Neural crest cell (in vitro differentiated cells): ENCODE measurements around the gene SHF. TPM values are rescaled to one million over a fixed set of nuclear protein-coding genes. Genes with fewer than 3 reads are reported as not detected.

Experiments used
- DNase-seq: peaks from one replicate; pipeline ENCODE4 v3.0.0; 2021; ENCODE audit warnings: low read depth, mixed read lengths, low spot score
- H3K27ac Mint-ChIP-seq: one replicate; pipeline ENCODE4 v1.8.0; 2021; ENCODE audit warnings: mild to moderate bottlenecking, mixed read lengths; ENCODE audit not compliant: unreplicated experiment
- H3K27me3 Mint-ChIP-seq: 2 replicates; pipeline ENCODE4 v1.8.0; 2021; ENCODE audit warnings: low read depth, mild to moderate bottlenecking, mixed read lengths
- H3K36me3 Mint-ChIP-seq: 2 replicates; pipeline ENCODE4 v1.8.0; 2021; ENCODE audit warnings: low read depth, mild to moderate bottlenecking, mixed read lengths
- H3K4me1 Mint-ChIP-seq: 2 replicates; pipeline ENCODE4 v1.8.0; 2021; ENCODE audit warnings: mixed read lengths
- H3K4me3 Mint-ChIP-seq: one replicate; pipeline ENCODE4 v1.8.0; 2021; ENCODE audit warnings: mild to moderate bottlenecking, mixed read lengths
- H3K9me3 Mint-ChIP-seq: 2 replicates; pipeline ENCODE4 v1.8.0; 2021; ENCODE audit warnings: mixed read lengths
- CTCF ChIP-seq: fragments of 200-600 bp; sonication (generic); conservative IDR thresholded peaks from 2 replicates; pipeline ENCODE4 v1.5.0; 2021; ENCODE audit warnings: antibody characterized with exemption, mild to moderate bottlenecking
- total RNA-seq: library from RNA; stranded (reverse); gene quantifications from 2 replicates; pipeline ENCODE4 v1.2.1, GENCODE V29; 2021

Gene SHF
- total RNA-seq, 1 donor from 2014 or later = 55.0 TPM

GRCh38 chr15:45162771-45163507, 24.8 kb downstream of the SHF start:
- Mint-ChIP-seq H3K9me3 (no peaks in the 10 kb centered on the region), H3K27me3 (peaks cover 8% of the 10 kb centered on the region), H3K4me3 (peak overlapping the region; percentile 80), H3K4me1 (peaks cover 33% of the 10 kb centered on the region), H3K36me3 (no peaks in the 10 kb centered on the region), H3K27ac (peak overlapping the region; percentile 71)
- peak; percentile 78 for DNase-seq
- TF ChIP-seq CTCF = peak; percentile 87

- Mint-ChIP-seq H3K36me3 (peaks cover 2% of the 10 kb centered on the region), H3K4me1 (peaks cover 39% of the 10 kb centered on the region), H3K27ac (no peak overlapping the region), H3K4me3 (peak overlapping the region; percentile 70), H3K9me3 (no peaks in the 10 kb centered on the region), H3K27me3 (peaks cover 9% of the 10 kb centered on the region)
- no peak for TF ChIP-seq CTCF
- DNase-seq = no peak
These were observed 26.1 kb downstream of the SHF start for GRCh38 chr15:45161666-45162065.

- H3K36me3 Mint-ChIP-seq = peaks cover 3% of the 10 kb centered on the region
- peaks cover 29% of the 10 kb centered on the region for H3K4me1 Mint-ChIP-seq
- H3K4me3 Mint-ChIP-seq = peak overlapping the region; percentile 66
- no peaks in the 10 kb centered on the region for H3K9me3 Mint-ChIP-seq
- TF ChIP-seq CTCF = no peak
- DNase-seq = no peak
- no peak overlapping the region for H3K27ac Mint-ChIP-seq
- peaks cover 9% of the 10 kb centered on the region for H3K27me3 Mint-ChIP-seq
These were observed 29.8 kb downstream of the SHF start for GRCh38 chr15:45157974-45158373.

- peak overlapping the region; percentile 79 for H3K27ac Mint-ChIP-seq
- DNase-seq = no peak
- no peaks in the 10 kb centered on the region for H3K9me3 Mint-ChIP-seq
- peaks cover 6% of the 10 kb centered on the region for H3K27me3 Mint-ChIP-seq
- H3K4me3 Mint-ChIP-seq = no peak overlapping the region
- H3K36me3 Mint-ChIP-seq = peaks cover 3% of the 10 kb centered on the region
- TF ChIP-seq CTCF = no peak
- peaks cover 25% of the 10 kb centered on the region for H3K4me1 Mint-ChIP-seq
These were observed 30.9 kb downstream of the SHF start for GRCh38 chr15:45156744-45157455.

- no peak for TF ChIP-seq CTCF
- no peak overlapping the region for H3K4me3 Mint-ChIP-seq
- no peak for DNase-seq
- peaks cover 3% of the 10 kb centered on the region for H3K36me3 Mint-ChIP-seq
- H3K4me1 Mint-ChIP-seq = peaks cover 23% of the 10 kb centered on the region
- H3K27ac Mint-ChIP-seq = no peak overlapping the region
- H3K9me3 Mint-ChIP-seq = no peaks in the 10 kb centered on the region
- peaks cover 5% of the 10 kb centered on the region for H3K27me3 Mint-ChIP-seq
These were observed 32.0 kb downstream of the SHF start for GRCh38 chr15:45155739-45156138.
